GM23248 (cell line): ENCODE measurements around the gene DENND5A. TPM values are rescaled to one million over a fixed set of nuclear protein-coding genes. Genes with fewer than 3 reads are reported as not detected.

Experiments
- DNase-seq: peaks from one replicate; pipeline ENCODE4 v3.0.0-alpha.2; 2015
- H2AFZ ChIP-seq: fragments of 200-600 bp; sonication (generic); 2 replicates; pipeline ENCODE4 v1.6.1; 2016; ENCODE audit warnings: antibody characterized with exemption
- H3F3A ChIP-seq: fragments of 200-600 bp; sonication (generic); 2 replicates; pipeline ENCODE4 v1.6.1; 2016; ENCODE audit warnings: mild to moderate bottlenecking, antibody characterized with exemption, mixed run types; ENCODE audit not compliant: insufficient read depth
- H3K27ac ChIP-seq: fragments of 200-600 bp; sonication (generic); 2 replicates; pipeline ENCODE4 v1.5.1; 2016; ENCODE audit warnings: mild to moderate bottlenecking
- H3K27me3 ChIP-seq: fragments of 200-600 bp; sonication (generic); replicated peaks from 2 replicates; pipeline ENCODE4 v1.6.1; 2016; ENCODE audit warnings: mild to moderate bottlenecking; ENCODE audit not compliant: insufficient read depth
- H3K36me3 ChIP-seq: fragments of 200-600 bp; sonication (generic); 2 replicates; pipeline ENCODE4 v1.6.1; 2016; ENCODE audit warnings: low read depth, mild to moderate bottlenecking
- H3K4me1 ChIP-seq: fragments of 200-600 bp; sonication (generic); 2 replicates; pipeline ENCODE4 v1.6.1; 2016; ENCODE audit warnings: mild to moderate bottlenecking; ENCODE audit not compliant: insufficient read depth
- H3K4me2 ChIP-seq: fragments of 200-600 bp; sonication (generic); one replicate; pipeline ENCODE4 v1.6.1; 2016; ENCODE audit warnings: mild to moderate bottlenecking; ENCODE audit not compliant: unreplicated experiment
- H3K4me3 ChIP-seq: fragments of 200-600 bp; sonication (generic); 2 replicates; pipeline ENCODE4 v1.5.1; 2016; ENCODE audit warnings: mild to moderate bottlenecking
- H3K79me2 ChIP-seq: fragments of 200-600 bp; sonication (generic); 2 replicates; pipeline ENCODE4 v1.6.1; 2016; ENCODE audit warnings: mild to moderate bottlenecking; ENCODE audit not compliant: insufficient read depth
- H3K9ac ChIP-seq: fragments of 200-600 bp; sonication (generic); 2 replicates; pipeline ENCODE4 v1.6.1; 2016; ENCODE audit warnings: mild to moderate bottlenecking
- H3K9me2 ChIP-seq: fragments of 200-600 bp; sonication (generic); 2 replicates; pipeline ENCODE4 v1.6.1; 2016; ENCODE audit warnings: mixed run types, mild to moderate bottlenecking, moderate library complexity; ENCODE audit not compliant: insufficient read depth
- H3K9me3 ChIP-seq: fragments of 200-600 bp; sonication (generic); one replicate; pipeline ENCODE4 v1.6.1; 2017; ENCODE audit warnings: low read depth
- H4K20me1 ChIP-seq: fragments of 200-600 bp; sonication (generic); 2 replicates; pipeline ENCODE4 v1.6.0; 2016; ENCODE audit not compliant: insufficient read depth
- EZH2 ChIP-seq: fragments of 200-600 bp; sonication (generic); IDR thresholded peaks from 2 replicates; pipeline ENCODE4 v1.6.1; 2018; ENCODE audit warnings: antibody characterized with exemption, mild to moderate bottlenecking; ENCODE audit not compliant: insufficient read depth, poor library complexity, severe bottlenecking
- EZH2phosphoT487 ChIP-seq: fragments of 200-600 bp; sonication (generic); IDR thresholded peaks from 2 replicates; pipeline ENCODE4 v1.6.1; 2018; ENCODE audit warnings: antibody characterized with exemption, moderate library complexity, mild to moderate bottlenecking, low read depth; ENCODE audit not compliant: insufficient read depth
- WGBS, 2 experiments: methylation state at CpG; one replicate each; pipeline ENCODE4 v1.1.6; 2015 to 2017; ENCODE audit warnings: low lambda C conversion rate in 2 of 2, low coverage in 1 of 2; ENCODE audit errors: missing lambda C conversion rate in 2 of 2; 5-methylcytosine and 5-hydroxymethylcytosine counted together
- in situ Hi-C: fragments of 300-500 bp; cut with MboI; formaldehyde crosslinking; loops from 2 replicates; pipeline ENCODE4 v1.15.0; 2020
- polyA plus RNA-seq: library from polyadenylated mRNA; unstranded; fragments of >200 nt; fragmentation: Nextera tagmentation; extraction: Ambion mirVana; gene quantifications from 2 replicates; pipeline ENCODE4 v1.2.1, GENCODE V29; 2016
- total RNA-seq: library from RNA; depleted of rRNA; stranded (reverse); fragments of >200 nt; shearing (Covaris generic); gene quantifications from 2 replicates; pipeline ENCODE4 v1.2.3, GENCODE V29; 2014

DENND5A gene
- total and polyA plus RNA-seq, 2 experiments from 2014 or later, result 28.4 to 127 TPM

- Histone ChIP-seq H3K27me3 (no peaks in the 10 kb centered on the region), H3K4me2 (no peak overlapping the region), H4K20me1 (no peaks in the 10 kb centered on the region), H3K4me3 (no peak overlapping the region), H3K27ac (no peak overlapping the region), H2AFZ (no peak overlapping the region), H3K36me3 (no peaks in the 10 kb centered on the region), H3K9ac (no peak overlapping the region), H3K9me3 (no peaks in the 10 kb centered on the region), H3F3A (no peaks in the 10 kb centered on the region), H3K9me2 (no peaks in the 10 kb centered on the region; the same call in 1 of the 2 replicates), H3K79me2 (no peaks in the 10 kb centered on the region), H3K4me1 (no peaks in the 10 kb centered on the region)
- TF ChIP-seq EZH2phosphoT487 (no peak), EZH2 (no peak)
- DNase-seq, result no peak
- in situ Hi-C loops, result no loop called here
- 75 to 81% methylated on average over 2 of the region's 2 CpGs for WGBS, 2 experiments
These were observed 138.5 kb downstream of the DENND5A start for GRCh38 chr11:9126636-9127035.

GRCh38 chr11:9125185-9125886, 139.8 kb downstream of the DENND5A start:
- Histone ChIP-seq H3K9me3 (no peaks in the 10 kb centered on the region), H3K79me2 (no peaks in the 10 kb centered on the region), H3F3A (no peaks in the 10 kb centered on the region), H3K36me3 (no peaks in the 10 kb centered on the region), H2AFZ (no peak overlapping the region), H3K4me3 (no peak overlapping the region), H3K27ac (no peak overlapping the region), H4K20me1 (no peaks in the 10 kb centered on the region), H3K27me3 (no peaks in the 10 kb centered on the region), H3K4me1 (no peaks in the 10 kb centered on the region), H3K9ac (no peak overlapping the region), H3K4me2 (no peak overlapping the region), H3K9me2 (no peaks in the 10 kb centered on the region; the same call in 1 of the 2 replicates)
- in situ Hi-C loops, result no loop called here
- no peak for TF ChIP-seq EZH2
- TF ChIP-seq EZH2phosphoT487, result no peak
- no peak for DNase-seq
- WGBS, 2 experiments, result 96 to 100% methylated on average over 2 of the region's 2 CpGs

- in situ Hi-C loops, result no loop called here
- 95 to 98% methylated on average over 2 of the region's 2 CpGs for WGBS, 2 experiments
- Histone ChIP-seq H3K79me2 (no peaks in the 10 kb centered on the region), H3K4me1 (no peaks in the 10 kb centered on the region), H3K9me2 (no peaks in the 10 kb centered on the region; the same call in 1 of the 2 replicates), H3K27me3 (no peaks in the 10 kb centered on the region), H3K9ac (no peak overlapping the region), H3F3A (no peaks in the 10 kb centered on the region), H3K27ac (no peak overlapping the region), H3K4me2 (no peak overlapping the region), H3K9me3 (no peaks in the 10 kb centered on the region), H3K36me3 (no peaks in the 10 kb centered on the region), H4K20me1 (no peaks in the 10 kb centered on the region), H2AFZ (no peak overlapping the region), H3K4me3 (no peak overlapping the region)
- no peak for DNase-seq
- TF ChIP-seq EZH2 (no peak), EZH2phosphoT487 (no peak)
These were observed 141.4 kb downstream of the DENND5A start for GRCh38 chr11:9123595-9124304.

GRCh38 chr11:9121469-9121796, 143.7 kb downstream of the DENND5A start:
- TF ChIP-seq EZH2phosphoT487, result no peak
- in situ Hi-C loops, result no loop called here
- H3K4me3 ChIP-seq, result no peak overlapping the region

More at GRCh38 chr11:9121469-9121796, 143.7 kb downstream of the DENND5A start:
- no peak overlapping the region for H2AFZ ChIP-seq
- H3K27ac ChIP-seq, result no peak overlapping the region
- H3K9me3 ChIP-seq, result no peaks in the 10 kb centered on the region
- no peaks in the 10 kb centered on the region for H3F3A ChIP-seq
- no peaks in the 10 kb centered on the region for H3K9me2 ChIP-seq
- H3K36me3 ChIP-seq, result no peaks in the 10 kb centered on the region
- WGBS, 2 experiments, result 70 to 75% methylated on average over 2 of the region's 2 CpGs
- no peak overlapping the region for H3K9ac ChIP-seq
- no peaks in the 10 kb centered on the region for H4K20me1 ChIP-seq
- no peaks in the 10 kb centered on the region for H3K27me3 ChIP-seq
- no peak for DNase-seq
- no peak overlapping the region for H3K4me2 ChIP-seq
- H3K79me2 ChIP-seq, result no peaks in the 10 kb centered on the region
- no peaks in the 10 kb centered on the region for H3K4me1 ChIP-seq
